Measurements from ENCODE around the gene ACSF3.

Gene ACSF3

DNA sequence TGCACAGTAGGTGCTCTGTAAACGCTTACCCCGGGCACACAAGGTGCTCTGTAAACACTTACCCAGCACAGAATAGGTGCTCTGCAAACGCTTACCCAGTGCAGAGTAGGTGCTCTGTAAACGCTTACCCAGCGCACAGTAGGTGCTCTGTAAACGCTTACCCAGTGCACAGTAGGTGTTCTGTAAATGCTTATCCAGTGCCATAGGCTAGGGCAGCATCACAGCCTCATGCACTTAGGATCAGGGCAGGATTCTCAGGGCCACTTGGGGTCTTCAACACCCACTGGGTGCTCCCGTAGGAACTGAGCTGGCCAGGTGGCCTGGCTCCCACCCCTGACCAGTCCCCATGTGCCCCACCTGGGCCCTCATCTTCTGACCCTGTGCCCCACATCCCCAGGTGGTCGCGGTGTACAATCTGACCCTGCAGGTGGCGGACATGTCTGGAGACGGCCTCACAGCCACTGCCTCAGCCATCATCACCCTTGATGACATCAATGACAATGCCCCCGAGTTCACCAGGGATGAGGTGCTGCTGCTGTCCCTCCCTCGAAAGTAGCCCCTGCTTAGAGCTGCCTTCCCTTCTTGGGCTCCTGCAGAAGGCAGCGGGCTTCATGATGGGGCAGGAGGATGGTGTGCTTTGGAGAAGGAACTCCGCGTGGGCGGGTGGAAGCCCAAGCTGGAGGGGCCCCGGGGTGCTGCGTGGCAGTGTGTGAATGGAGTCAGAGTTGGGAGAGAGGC, 93.5 kb downstream of the ACSF3 start:
- POLR2A ChIA-PET = no interaction called here
- H3K27ac ChIP-seq (ENCODE audit: extremely low read depth, low read depth, low read length) = no peak overlapping the region
- H3K9me3 ChIP-seq (ENCODE audit: control insufficient read depth, insufficient read depth, low read depth, low read length) = no peaks in the 10 kb centered on the region
- H3K36me3 ChIP-seq (ENCODE audit: control insufficient read depth in 2 of 2, insufficient read depth in 1 of 2, low read length in 2 of 2) = no peaks in the 10 kb centered on the region
- CTCF ChIA-PET = no interaction called here
- H3K4me1 ChIP-seq (ENCODE audit: control insufficient read depth, insufficient read depth, low read length) = no peaks in the 10 kb centered on the region
- H3K4me3 ChIP-seq (ENCODE audit: low read depth, low read length) = no peak overlapping the region
- no peak for TF ChIP-seq ZNF341 (tag by site-specific recombination; IDR thresholded peaks at IDR 0.05; ENCODE audit: low read depth)
- TF ChIP-seq, protein P1, sequence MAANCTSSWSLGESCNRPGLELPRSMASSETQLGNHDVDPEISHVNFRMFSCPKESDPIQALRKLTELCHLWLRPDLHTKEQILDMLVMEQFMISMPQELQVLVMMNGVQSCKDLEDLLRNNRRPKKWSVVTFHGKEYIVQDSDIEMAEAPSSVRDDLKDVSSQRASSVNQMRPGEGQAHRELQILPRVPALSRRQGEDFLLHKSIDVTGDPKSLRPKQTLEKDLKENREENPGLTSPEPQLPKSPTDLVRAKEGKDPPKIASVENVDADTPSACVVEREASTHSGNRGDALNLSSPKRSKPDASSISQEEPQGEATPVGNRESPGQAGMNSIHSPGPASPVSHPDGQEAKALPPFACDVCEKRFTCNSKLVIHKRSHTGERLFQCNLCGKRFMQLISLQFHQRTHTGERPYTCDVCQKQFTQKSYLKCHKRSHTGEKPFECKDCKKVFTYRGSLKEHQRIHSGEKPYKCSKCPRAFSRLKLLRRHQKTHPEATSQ (tag by site-specific recombination; IDR thresholded peaks at IDR 0.05) = no peak
- no peak for TF ChIP-seq ZBTB1 (tag by site-specific recombination; IDR thresholded peaks at IDR 0.05)
- no peak for TF ChIP-seq SP3 (tag by site-specific recombination; IDR thresholded peaks at IDR 0.05)
- no peak for TF ChIP-seq WT1 (tag by site-specific recombination; IDR thresholded peaks at IDR 0.05)
- peak; percentile 78; the same call in 1 of the 2 replicates for TF ChIP-seq ZNF792 (tag by site-specific recombination; IDR thresholded peaks at IDR 0.05)
- TF ChIP-seq ZNF10 (tag by site-specific recombination; IDR thresholded peaks at IDR 0.05) = no peak
- TF ChIP-seq ZNF214 (tag by site-specific recombination; IDR thresholded peaks at IDR 0.05; ENCODE audit: borderline replicate concordance) = no peak
- TF ChIP-seq, protein P2, sequence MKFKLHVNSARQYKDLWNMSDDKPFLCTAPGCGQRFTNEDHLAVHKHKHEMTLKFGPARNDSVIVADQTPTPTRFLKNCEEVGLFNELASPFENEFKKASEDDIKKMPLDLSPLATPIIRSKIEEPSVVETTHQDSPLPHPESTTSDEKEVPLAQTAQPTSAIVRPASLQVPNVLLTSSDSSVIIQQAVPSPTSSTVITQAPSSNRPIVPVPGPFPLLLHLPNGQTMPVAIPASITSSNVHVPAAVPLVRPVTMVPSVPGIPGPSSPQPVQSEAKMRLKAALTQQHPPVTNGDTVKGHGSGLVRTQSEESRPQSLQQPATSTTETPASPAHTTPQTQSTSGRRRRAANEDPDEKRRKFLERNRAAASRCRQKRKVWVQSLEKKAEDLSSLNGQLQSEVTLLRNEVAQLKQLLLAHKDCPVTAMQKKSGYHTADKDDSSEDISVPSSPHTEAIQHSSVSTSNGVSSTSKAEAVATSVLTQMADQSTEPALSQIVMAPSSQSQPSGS (tag by site-specific recombination; IDR thresholded peaks at IDR 0.05; ENCODE audit: low read depth) = no peak
- TF ChIP-seq ZNF157 (tag by site-specific recombination; IDR thresholded peaks at IDR 0.05) = no peak
- TF ChIP-seq ZNF654 (tag by site-specific recombination; IDR thresholded peaks at IDR 0.05; ENCODE audit: low read depth) = no peak
- no peak for TF ChIP-seq SCRT2 (tag by site-specific recombination; IDR thresholded peaks at IDR 0.05)
- no peak for TF ChIP-seq YY1 (tag by site-specific recombination; IDR thresholded peaks at IDR 0.05)
- TF ChIP-seq ZFHX2 (tag by site-specific recombination; conservative IDR thresholded peaks at IDR 0.05) = peak; percentile 66
- TF ChIP-seq ZNF843 (tag by site-specific recombination; IDR thresholded peaks at IDR 0.05) = no peak
- TF ChIP-seq ZNF571 (tag by site-specific recombination; IDR thresholded peaks at IDR 0.05) = no peak
- no peak for TF ChIP-seq ZNF677 (tag by site-specific recombination; IDR thresholded peaks at IDR 0.05)
- no peak for TF ChIP-seq MZF1 (tag by site-specific recombination; IDR thresholded peaks at IDR 0.05; ENCODE audit: borderline replicate concordance)
- no peak for TF ChIP-seq BCL11B (tag by site-specific recombination; IDR thresholded peaks at IDR 0.05; ENCODE audit: low read depth)
- TF ChIP-seq, protein P3, sequence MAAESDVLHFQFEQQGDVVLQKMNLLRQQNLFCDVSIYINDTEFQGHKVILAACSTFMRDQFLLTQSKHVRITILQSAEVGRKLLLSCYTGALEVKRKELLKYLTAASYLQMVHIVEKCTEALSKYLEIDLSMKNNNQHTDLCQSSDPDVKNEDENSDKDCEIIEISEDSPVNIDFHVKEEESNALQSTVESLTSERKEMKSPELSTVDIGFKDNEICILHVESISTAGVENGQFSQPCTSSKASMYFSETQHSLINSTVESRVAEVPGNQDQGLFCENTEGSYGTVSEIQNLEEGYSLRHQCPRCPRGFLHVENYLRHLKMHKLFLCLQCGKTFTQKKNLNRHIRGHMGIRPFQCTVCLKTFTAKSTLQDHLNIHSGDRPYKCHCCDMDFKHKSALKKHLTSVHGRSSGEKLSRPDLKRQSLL (tag by site-specific recombination; IDR thresholded peaks at IDR 0.05) = no peak
- TF ChIP-seq ZIC2 (tag by site-specific recombination; IDR thresholded peaks at IDR 0.05) = peak; percentile 33; the same call in 1 of the 2 replicates
- no peak for TF ChIP-seq ZNF394 (tag by site-specific recombination; IDR thresholded peaks at IDR 0.05; ENCODE audit: borderline replicate concordance)
- no peak for TF ChIP-seq TRIM28 (IDR thresholded peaks at IDR 0.05; ENCODE audit: borderline replicate concordance, low read length)
- TF ChIP-seq, protein P4, sequence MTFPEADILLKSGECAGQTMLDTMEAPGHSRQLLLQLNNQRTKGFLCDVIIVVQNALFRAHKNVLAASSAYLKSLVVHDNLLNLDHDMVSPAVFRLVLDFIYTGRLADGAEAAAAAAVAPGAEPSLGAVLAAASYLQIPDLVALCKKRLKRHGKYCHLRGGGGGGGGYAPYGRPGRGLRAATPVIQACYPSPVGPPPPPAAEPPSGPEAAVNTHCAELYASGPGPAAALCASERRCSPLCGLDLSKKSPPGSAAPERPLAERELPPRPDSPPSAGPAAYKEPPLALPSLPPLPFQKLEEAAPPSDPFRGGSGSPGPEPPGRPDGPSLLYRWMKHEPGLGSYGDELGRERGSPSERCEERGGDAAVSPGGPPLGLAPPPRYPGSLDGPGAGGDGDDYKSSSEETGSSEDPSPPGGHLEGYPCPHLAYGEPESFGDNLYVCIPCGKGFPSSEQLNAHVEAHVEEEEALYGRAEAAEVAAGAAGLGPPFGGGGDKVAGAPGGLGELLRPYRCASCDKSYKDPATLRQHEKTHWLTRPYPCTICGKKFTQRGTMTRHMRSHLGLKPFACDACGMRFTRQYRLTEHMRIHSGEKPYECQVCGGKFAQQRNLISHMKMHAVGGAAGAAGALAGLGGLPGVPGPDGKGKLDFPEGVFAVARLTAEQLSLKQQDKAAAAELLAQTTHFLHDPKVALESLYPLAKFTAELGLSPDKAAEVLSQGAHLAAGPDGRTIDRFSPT (tag by site-specific recombination; IDR thresholded peaks at IDR 0.05) = 0 out of 2 replicates have a peak, but pooled peaks have one; percentile 45
- no peak for TF ChIP-seq ZNF311 (tag by site-specific recombination; IDR thresholded peaks at IDR 0.05; ENCODE audit: borderline replicate concordance)
- TF ChIP-seq, protein P5, sequence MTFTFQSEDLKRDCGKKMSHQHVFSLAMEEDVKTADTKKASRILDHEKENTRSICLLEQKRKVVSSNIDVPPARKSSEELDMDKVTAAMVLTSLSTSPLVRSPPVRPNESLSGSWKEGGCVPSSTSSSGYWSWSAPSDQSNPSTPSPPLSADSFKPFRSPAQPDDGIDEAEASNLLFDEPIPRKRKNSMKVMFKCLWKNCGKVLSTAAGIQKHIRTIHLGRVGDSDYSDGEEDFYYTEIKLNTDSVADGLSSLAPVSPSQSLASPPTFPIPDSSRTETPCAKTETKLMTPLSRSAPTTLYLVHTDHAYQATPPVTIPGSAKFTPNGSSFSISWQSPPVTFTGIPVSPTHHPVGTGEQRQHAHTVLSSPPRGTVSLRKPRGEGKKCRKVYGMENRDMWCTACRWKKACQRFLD (tag by site-specific recombination; IDR thresholded peaks at IDR 0.05) = no peak
- no peak for TF ChIP-seq ZNF23 (tag by site-specific recombination; IDR thresholded peaks at IDR 0.05; ENCODE audit: borderline replicate concordance)
